SU-DHL-6 (cell line): ENCODE results near the gene MADD.

Source experiments
- H2AFZ ChIP-seq: fragments of 200-600 bp; sonication (generic); 2 replicates; pipeline ENCODE4 v1.6.1; 2014; ENCODE audit warnings: low read depth, mild to moderate bottlenecking, moderate library complexity, mixed read lengths, antibody characterized with exemption, low read length; ENCODE audit not compliant: severe bottlenecking
- H3F3A ChIP-seq: fragments of 200-600 bp; shearing (Covaris generic); 2 replicates; pipeline ENCODE4 v1.6.0; 2016; ENCODE audit warnings: antibody characterized with exemption, mild to moderate bottlenecking; ENCODE audit not compliant: insufficient read depth
- H3K27ac ChIP-seq: fragments of 200-600 bp; sonication (generic); 2 replicates; pipeline ENCODE4 v1.5.1; 2016; ENCODE audit warnings: low read depth, mild to moderate bottlenecking, low read length, moderate library complexity, mixed read lengths
- H3K27me3 ChIP-seq: fragments of 200-600 bp; sonication (generic), shearing (Covaris generic); 2 replicates; pipeline ENCODE4 v1.6.0; 2014; ENCODE audit warnings: mild to moderate bottlenecking, low read length
- H3K36me3 ChIP-seq: fragments of 200-600 bp; sonication (generic); 2 replicates; pipeline ENCODE4 v1.6.1; 2014; ENCODE audit warnings: mild to moderate bottlenecking, low read length, mixed read lengths
- H3K4me2 ChIP-seq: fragments of 300-600, 200-600 bp; shearing (Covaris generic), sonication (generic); 2 replicates; pipeline ENCODE4 v1.6.0; 2014; ENCODE audit warnings: low read length, low read depth, mild to moderate bottlenecking; ENCODE audit not compliant: poor library complexity, severe bottlenecking
- H3K4me3 ChIP-seq: fragments of 200-600 bp; sonication (generic); 2 replicates; pipeline ENCODE4 v1.5.1; 2014; ENCODE audit warnings: antibody characterized with exemption, low read length, mild to moderate bottlenecking, mixed read lengths; ENCODE audit not compliant: insufficient read depth, poor library complexity, severe bottlenecking
- H3K79me2 ChIP-seq: fragments of 200-600 bp; sonication (generic); 2 replicates; pipeline ENCODE4 v1.6.1; 2014; ENCODE audit warnings: mild to moderate bottlenecking, low read length, moderate library complexity; ENCODE audit not compliant: insufficient read depth
- H3K9ac ChIP-seq: fragments of 200-600 bp; sonication (generic); 2 replicates; pipeline ENCODE4 v1.7.0; 2014; ENCODE audit warnings: mild to moderate bottlenecking, low read length
- H3K9me2 ChIP-seq: fragments of 200-600 bp; sonication (generic); replicated peaks from 2 replicates; pipeline ENCODE4 v1.6.1; 2014; ENCODE audit warnings: low read length; ENCODE audit not compliant: insufficient read depth
- H3K9me3 ChIP-seq: fragments of 200-600 bp; sonication (generic); 2 replicates; pipeline ENCODE4 v1.6.1; 2014; ENCODE audit warnings: low read length, mixed read lengths; ENCODE audit not compliant: insufficient read depth
- H4K20me1 ChIP-seq: fragments of 200-600 bp; sonication (generic); 2 replicates; pipeline ENCODE4 v1.6.1; 2014; ENCODE audit warnings: low read depth, mild to moderate bottlenecking, antibody characterized with exemption, low read length, moderate library complexity, mixed read lengths
- EZH2phosphoT487 ChIP-seq: fragments of 200-600 bp; sonication (generic), shearing (Covaris generic); conservative IDR thresholded peaks from 2 replicates; pipeline ENCODE4 v1.6.1; 2018; ENCODE audit warnings: mild to moderate bottlenecking, antibody characterized with exemption, low read length, moderate library complexity, mixed read lengths
- TF ChIP-seq, protein P1 (sequence below): fragments of 200-600 bp; sonication (generic); IDR thresholded peaks from one replicate; pipeline ENCODE4 v1.5.1; 2017; ENCODE audit warnings: antibody characterized with exemption, mild to moderate bottlenecking, low read length, moderate library complexity; ENCODE audit not compliant: insufficient read depth, poor library complexity, severe bottlenecking

The MADD gene

GRCh38 chr11:47239852-47240251 lies 30.1 kb upstream of the MADD start:
- no peaks in the 10 kb centered on the region for H3K36me3 ChIP-seq
- 0 out of 2 replicates have a peak, but pooled peaks cover 3% of the 10 kb centered on the region for H3F3A ChIP-seq
- no peaks in the 10 kb centered on the region for H3K9me2 ChIP-seq
- H3K79me2 ChIP-seq = no peaks in the 10 kb centered on the region
- H4K20me1 ChIP-seq = no peaks in the 10 kb centered on the region
- H3K27me3 ChIP-seq = no peaks in the 10 kb centered on the region
- H3K4me2 ChIP-seq = no peak overlapping the region
- H2AFZ ChIP-seq = no peak overlapping the region
- no peak overlapping the region for H3K4me3 ChIP-seq
- no peak overlapping the region for H3K9ac ChIP-seq
- H3K9me3 ChIP-seq = no peaks in the 10 kb centered on the region
- TF ChIP-seq, protein P1, sequence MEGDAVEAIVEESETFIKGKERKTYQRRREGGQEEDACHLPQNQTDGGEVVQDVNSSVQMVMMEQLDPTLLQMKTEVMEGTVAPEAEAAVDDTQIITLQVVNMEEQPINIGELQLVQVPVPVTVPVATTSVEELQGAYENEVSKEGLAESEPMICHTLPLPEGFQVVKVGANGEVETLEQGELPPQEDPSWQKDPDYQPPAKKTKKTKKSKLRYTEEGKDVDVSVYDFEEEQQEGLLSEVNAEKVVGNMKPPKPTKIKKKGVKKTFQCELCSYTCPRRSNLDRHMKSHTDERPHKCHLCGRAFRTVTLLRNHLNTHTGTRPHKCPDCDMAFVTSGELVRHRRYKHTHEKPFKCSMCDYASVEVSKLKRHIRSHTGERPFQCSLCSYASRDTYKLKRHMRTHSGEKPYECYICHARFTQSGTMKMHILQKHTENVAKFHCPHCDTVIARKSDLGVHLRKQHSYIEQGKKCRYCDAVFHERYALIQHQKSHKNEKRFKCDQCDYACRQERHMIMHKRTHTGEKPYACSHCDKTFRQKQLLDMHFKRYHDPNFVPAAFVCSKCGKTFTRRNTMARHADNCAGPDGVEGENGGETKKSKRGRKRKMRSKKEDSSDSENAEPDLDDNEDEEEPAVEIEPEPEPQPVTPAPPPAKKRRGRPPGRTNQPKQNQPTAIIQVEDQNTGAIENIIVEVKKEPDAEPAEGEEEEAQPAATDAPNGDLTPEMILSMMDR = no peak
- no peak for TF ChIP-seq EZH2phosphoT487
- no peak overlapping the region for H3K27ac ChIP-seq

GRCh38 chr11:47241841-47242301 lies 28.1 kb upstream of the MADD start:
- Histone ChIP-seq H3K27me3 (no peaks in the 10 kb centered on the region), H3K4me3 (no peak overlapping the region), H3K36me3 (no peaks in the 10 kb centered on the region), H3F3A (0 out of 2 replicates have a peak, but pooled peaks cover 3% of the 10 kb centered on the region), H3K9me3 (no peaks in the 10 kb centered on the region), H2AFZ (no peak overlapping the region), H3K4me2 (no peak overlapping the region), H3K9me2 (no peaks in the 10 kb centered on the region), H3K79me2 (no peaks in the 10 kb centered on the region), H3K9ac (no peak overlapping the region), H3K27ac (no peak overlapping the region), H4K20me1 (no peaks in the 10 kb centered on the region)
- TF ChIP-seq, protein P1 = no peak
- TF ChIP-seq EZH2phosphoT487 = no peak

DNA sequence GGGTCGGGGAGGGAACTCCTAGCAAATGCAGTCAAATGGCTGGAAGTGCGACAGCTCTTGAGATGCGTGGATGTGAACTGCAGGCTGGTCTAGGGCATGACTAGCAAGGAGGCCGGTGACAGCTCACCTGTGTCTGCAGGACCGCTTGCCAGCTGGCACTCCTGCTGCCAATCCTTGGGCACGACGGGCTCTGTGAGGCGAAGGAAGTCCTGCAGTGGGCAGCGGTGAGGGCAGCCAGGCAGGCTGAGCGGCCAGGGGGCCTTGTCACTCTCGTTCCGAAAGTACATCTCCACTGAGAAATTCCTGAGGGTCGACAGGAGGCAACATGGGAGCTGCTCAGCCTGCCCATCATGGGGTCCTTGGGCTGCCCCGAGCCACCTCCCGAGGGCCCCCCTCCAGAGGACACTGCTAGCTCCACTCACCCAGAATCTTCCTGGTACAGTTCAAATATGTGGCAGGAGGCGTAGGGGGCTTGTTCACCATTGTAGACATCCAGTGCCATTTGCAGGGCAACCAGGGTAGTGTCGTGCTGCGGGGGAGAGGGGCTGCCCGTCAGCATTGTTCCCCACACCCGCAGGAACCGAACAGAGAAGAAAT lies 27.2 kb upstream of the MADD start:
- no peak overlapping the region for H3K27ac ChIP-seq
- no peaks in the 10 kb centered on the region for H4K20me1 ChIP-seq
- no peak overlapping the region for H3K9ac ChIP-seq
- H3K9me3 ChIP-seq = no peaks in the 10 kb centered on the region
- no peak overlapping the region for H2AFZ ChIP-seq
- H3K79me2 ChIP-seq = peaks cover 1% of the 10 kb centered on the region; the same call in 1 of the 2 replicates
- no peaks in the 10 kb centered on the region for H3K36me3 ChIP-seq
- H3K4me2 ChIP-seq = no peak overlapping the region
- no peaks in the 10 kb centered on the region for H3K27me3 ChIP-seq
- no peak overlapping the region for H3K4me3 ChIP-seq
- no peaks in the 10 kb centered on the region for H3F3A ChIP-seq
- TF ChIP-seq EZH2phosphoT487 = no peak
- TF ChIP-seq, protein P1 = no peak
- no peaks in the 10 kb centered on the region for H3K9me2 ChIP-seq
